Neural cell (in vitro differentiated cells): ENCODE data around the gene KCNAB1. TPM values are rescaled to one million over a fixed set of nuclear protein-coding genes. Genes with fewer than 3 reads are reported as not detected.

Experiments used
- H2AFZ ChIP-seq: fragments of 200-600, 300-800 bp; sonication (generic), shearing (Covaris generic); 2 replicates; pipeline ENCODE4 v1.6.0; 2014; ENCODE audit warnings: low read depth, mild to moderate bottlenecking, antibody characterized with exemption, low read length, moderate library complexity
- H3F3A ChIP-seq: fragments of 200-600 bp; shearing (Covaris generic); 2 replicates; pipeline ENCODE4 v1.6.1; 2016; ENCODE audit warnings: mild to moderate bottlenecking, moderate library complexity, mixed read lengths, antibody characterized with exemption, low read length; ENCODE audit not compliant: insufficient read depth, poor library complexity, severe bottlenecking
- H3K27ac ChIP-seq: fragments of 200-600, 300-800 bp; sonication (generic), shearing (Covaris generic); 2 replicates; pipeline ENCODE4 v1.5.1; 2014; ENCODE audit warnings: mild to moderate bottlenecking, low read length, moderate library complexity
- H3K27me3 ChIP-seq: fragments of 300-800, 200-600 bp; sonication (generic), shearing (Covaris generic); 2 replicates; pipeline ENCODE4 v1.6.0; 2014; ENCODE audit warnings: mild to moderate bottlenecking, low read depth, low read length, moderate library complexity; ENCODE audit not compliant: insufficient read depth
- H3K36me3 ChIP-seq: fragments of 300-800, 200-600 bp; sonication (generic), shearing (Covaris generic); 2 replicates; pipeline ENCODE4 v1.5.1; 2014; ENCODE audit warnings: mild to moderate bottlenecking, antibody characterized with exemption, low read length, moderate library complexity; ENCODE audit not compliant: insufficient read depth
- H3K4me2 ChIP-seq: fragments of 300-800, 200-600 bp; sonication (generic), shearing (Covaris generic); 2 replicates; pipeline ENCODE4 v1.6.0; 2014; ENCODE audit warnings: mild to moderate bottlenecking, low read length
- H3K4me3 ChIP-seq: fragments of 300-800, 200-600 bp; sonication (generic), shearing (Covaris generic); 2 replicates; pipeline ENCODE4 v1.5.1; 2014; ENCODE audit warnings: mild to moderate bottlenecking, low read length, moderate library complexity
- H3K79me2 ChIP-seq: fragments of 200-600 bp; shearing (Covaris generic); replicated peaks from 2 replicates; pipeline ENCODE4 v1.6.0; 2014; ENCODE audit warnings: mild to moderate bottlenecking, low read length, moderate library complexity; ENCODE audit not compliant: insufficient read depth
- H3K9ac ChIP-seq: fragments of 300-800, 200-600 bp; sonication (generic), shearing (Covaris generic); 2 replicates; pipeline ENCODE4 v1.6.1; 2016; ENCODE audit warnings: mild to moderate bottlenecking, low read length, mixed read lengths
- H3K9me2 ChIP-seq: fragments of 200-600 bp; shearing (Covaris generic); 2 replicates; pipeline ENCODE4 v1.6.1; 2016; ENCODE audit warnings: mild to moderate bottlenecking, low read length, mixed read lengths; ENCODE audit not compliant: insufficient read depth
- H3K9me3 ChIP-seq: fragments of 200-600, 300-800 bp; sonication (generic), shearing (Covaris generic); 2 replicates; pipeline ENCODE4 v1.6.1; 2016; ENCODE audit warnings: mild to moderate bottlenecking, mixed run types, low read length, moderate library complexity, mixed read lengths
- H4K20me1 ChIP-seq: fragments of 200-600 bp; shearing (Covaris generic); 2 replicates; pipeline ENCODE4 v1.6.1; 2016; ENCODE audit warnings: mild to moderate bottlenecking, mixed run types; ENCODE audit not compliant: insufficient read depth
- EP300 ChIP-seq: fragments of 450-650 bp; conservative IDR thresholded peaks from 2 replicates; pipeline ENCODE4 v1.6.1; 2014; ENCODE audit warnings: antibody characterized with exemption, mild to moderate bottlenecking, moderate library complexity; ENCODE audit not compliant: poor library complexity, severe bottlenecking
- EZH2 ChIP-seq: fragments of 200-600, 300-800 bp; shearing (Covaris generic), sonication (generic); IDR thresholded peaks from 2 replicates; pipeline ENCODE4 v1.6.1; 2014; ENCODE audit warnings: antibody characterized with exemption, low read length, borderline replicate concordance, mild to moderate bottlenecking; ENCODE audit not compliant: insufficient read depth, poor library complexity, severe bottlenecking
- MXI1 ChIP-seq: fragments of 450-650 bp; conservative IDR thresholded peaks from 2 replicates; pipeline ENCODE4 v1.6.1; 2014; ENCODE audit warnings: antibody characterized with exemption, mild to moderate bottlenecking; ENCODE audit not compliant: poor library complexity, severe bottlenecking
- POLR2AphosphoS5 ChIP-seq: IDR thresholded peaks from 2 replicates; pipeline ENCODE4 v1.6.1; 2012
- RAD21 ChIP-seq: fragments of 450-650 bp; conservative IDR thresholded peaks from 2 replicates; pipeline ENCODE4 v1.6.1; 2014; ENCODE audit warnings: antibody characterized with exemption, mild to moderate bottlenecking, moderate library complexity
- SMC3 ChIP-seq: fragments of 450-650 bp; conservative IDR thresholded peaks from 2 replicates; pipeline ENCODE4 v1.6.1; 2014; ENCODE audit warnings: antibody characterized with exemption, mild to moderate bottlenecking, moderate library complexity; ENCODE audit not compliant: poor library complexity
- TAF1 ChIP-seq: IDR thresholded peaks from 2 replicates; pipeline ENCODE4 v1.6.1; 2012; ENCODE audit warnings: low read depth
- polyA plus RNA-seq: library from polyadenylated mRNA; depleted of rRNA; stranded (reverse); fragments of >200 nt; gene quantifications from 2 replicates; pipeline ENCODE4 v1.2.3, GENCODE V29; 2014
- TF ChIP-seq, protein P1 (sequence below): fragments of 450-650 bp; IDR thresholded peaks from 2 replicates; pipeline ENCODE4 v1.5.1; 2014; ENCODE audit warnings: antibody characterized with exemption, mild to moderate bottlenecking, moderate library complexity; ENCODE audit not compliant: poor library complexity, severe bottlenecking
- TF ChIP-seq, protein P2 (sequence below): IDR thresholded peaks from 2 replicates; pipeline ENCODE4 v1.6.1; 2012; ENCODE audit warnings: borderline replicate concordance

The KCNAB1 gene
- polyA plus RNA-seq, 1 donor from 2014 or later: 14.9 TPM

DNA sequence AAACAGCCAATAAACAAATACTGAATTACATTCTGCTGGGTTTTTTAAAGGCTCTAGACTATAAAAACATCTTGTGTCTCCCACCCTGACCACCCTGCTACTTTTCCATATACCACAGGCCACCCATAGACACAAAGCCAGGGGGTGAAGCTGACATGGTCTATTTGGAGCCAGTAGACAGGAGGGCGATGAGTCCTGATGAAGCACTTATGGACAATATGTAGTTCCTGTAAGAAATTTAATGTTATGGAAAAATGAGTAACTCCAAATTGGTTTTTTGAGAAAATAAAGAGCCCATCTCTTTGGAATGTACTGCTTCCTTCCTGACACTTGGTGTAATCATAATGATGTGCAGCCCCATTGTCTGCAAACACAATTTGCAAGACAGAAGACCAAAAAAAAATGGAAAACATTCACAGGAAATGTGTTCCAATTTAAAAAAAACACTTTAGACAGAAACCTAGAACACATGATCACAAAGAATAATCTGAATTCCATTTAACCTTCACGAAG is 422.7 kb downstream of the KCNAB1 start:
- Histone ChIP-seq H3K79me2 (no peaks in the 10 kb centered on the region), H4K20me1 (no peaks in the 10 kb centered on the region), H3K9me2 (no peaks in the 10 kb centered on the region), H3K4me3 (no peak overlapping the region), H3K36me3 (peaks cover 3% of the 10 kb centered on the region), H3K9me3 (no peaks in the 10 kb centered on the region), H3F3A (no peaks in the 10 kb centered on the region), H3K27ac (no peak overlapping the region), H3K4me2 (no peak overlapping the region), H2AFZ (no peak overlapping the region), H3K27me3 (no peaks in the 10 kb centered on the region), H3K9ac (no peak overlapping the region)
- TF ChIP-seq RAD21 (no peak), EP300 (no peak), EZH2 (no peak), POLR2AphosphoS5 (no peak), TAF1 (no peak), SMC3 (no peak), MXI1 (no peak)
- TF ChIP-seq, protein P1, sequence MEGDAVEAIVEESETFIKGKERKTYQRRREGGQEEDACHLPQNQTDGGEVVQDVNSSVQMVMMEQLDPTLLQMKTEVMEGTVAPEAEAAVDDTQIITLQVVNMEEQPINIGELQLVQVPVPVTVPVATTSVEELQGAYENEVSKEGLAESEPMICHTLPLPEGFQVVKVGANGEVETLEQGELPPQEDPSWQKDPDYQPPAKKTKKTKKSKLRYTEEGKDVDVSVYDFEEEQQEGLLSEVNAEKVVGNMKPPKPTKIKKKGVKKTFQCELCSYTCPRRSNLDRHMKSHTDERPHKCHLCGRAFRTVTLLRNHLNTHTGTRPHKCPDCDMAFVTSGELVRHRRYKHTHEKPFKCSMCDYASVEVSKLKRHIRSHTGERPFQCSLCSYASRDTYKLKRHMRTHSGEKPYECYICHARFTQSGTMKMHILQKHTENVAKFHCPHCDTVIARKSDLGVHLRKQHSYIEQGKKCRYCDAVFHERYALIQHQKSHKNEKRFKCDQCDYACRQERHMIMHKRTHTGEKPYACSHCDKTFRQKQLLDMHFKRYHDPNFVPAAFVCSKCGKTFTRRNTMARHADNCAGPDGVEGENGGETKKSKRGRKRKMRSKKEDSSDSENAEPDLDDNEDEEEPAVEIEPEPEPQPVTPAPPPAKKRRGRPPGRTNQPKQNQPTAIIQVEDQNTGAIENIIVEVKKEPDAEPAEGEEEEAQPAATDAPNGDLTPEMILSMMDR: no peak
- TF ChIP-seq, protein P2, sequence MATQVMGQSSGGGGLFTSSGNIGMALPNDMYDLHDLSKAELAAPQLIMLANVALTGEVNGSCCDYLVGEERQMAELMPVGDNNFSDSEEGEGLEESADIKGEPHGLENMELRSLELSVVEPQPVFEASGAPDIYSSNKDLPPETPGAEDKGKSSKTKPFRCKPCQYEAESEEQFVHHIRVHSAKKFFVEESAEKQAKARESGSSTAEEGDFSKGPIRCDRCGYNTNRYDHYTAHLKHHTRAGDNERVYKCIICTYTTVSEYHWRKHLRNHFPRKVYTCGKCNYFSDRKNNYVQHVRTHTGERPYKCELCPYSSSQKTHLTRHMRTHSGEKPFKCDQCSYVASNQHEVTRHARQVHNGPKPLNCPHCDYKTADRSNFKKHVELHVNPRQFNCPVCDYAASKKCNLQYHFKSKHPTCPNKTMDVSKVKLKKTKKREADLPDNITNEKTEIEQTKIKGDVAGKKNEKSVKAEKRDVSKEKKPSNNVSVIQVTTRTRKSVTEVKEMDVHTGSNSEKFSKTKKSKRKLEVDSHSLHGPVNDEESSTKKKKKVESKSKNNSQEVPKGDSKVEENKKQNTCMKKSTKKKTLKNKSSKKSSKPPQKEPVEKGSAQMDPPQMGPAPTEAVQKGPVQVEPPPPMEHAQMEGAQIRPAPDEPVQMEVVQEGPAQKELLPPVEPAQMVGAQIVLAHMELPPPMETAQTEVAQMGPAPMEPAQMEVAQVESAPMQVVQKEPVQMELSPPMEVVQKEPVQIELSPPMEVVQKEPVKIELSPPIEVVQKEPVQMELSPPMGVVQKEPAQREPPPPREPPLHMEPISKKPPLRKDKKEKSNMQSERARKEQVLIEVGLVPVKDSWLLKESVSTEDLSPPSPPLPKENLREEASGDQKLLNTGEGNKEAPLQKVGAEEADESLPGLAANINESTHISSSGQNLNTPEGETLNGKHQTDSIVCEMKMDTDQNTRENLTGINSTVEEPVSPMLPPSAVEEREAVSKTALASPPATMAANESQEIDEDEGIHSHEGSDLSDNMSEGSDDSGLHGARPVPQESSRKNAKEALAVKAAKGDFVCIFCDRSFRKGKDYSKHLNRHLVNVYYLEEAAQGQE: no peak

DNA sequence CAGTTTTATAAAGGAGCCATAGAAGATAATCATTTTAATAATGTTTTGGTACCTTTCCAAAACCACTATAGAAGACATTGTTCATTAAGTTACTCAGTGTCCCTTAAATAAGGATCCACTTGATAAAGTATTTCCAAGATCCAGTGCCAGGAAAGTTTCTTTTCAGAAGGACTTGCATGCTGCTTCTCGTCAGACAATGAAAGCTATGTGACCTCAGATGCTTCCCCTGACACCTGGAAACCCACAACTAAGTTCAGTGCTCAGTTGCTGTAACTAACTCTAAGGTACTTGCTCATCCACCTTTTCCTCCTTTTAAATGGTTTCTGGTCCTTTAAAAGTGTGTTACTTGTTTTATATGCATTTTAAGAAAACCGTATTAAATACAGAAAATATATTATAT is 427.3 kb downstream of the KCNAB1 start:
- Histone ChIP-seq H3K9me2 (no peaks in the 10 kb centered on the region), H3K9ac (no peak overlapping the region), H2AFZ (no peak overlapping the region), H3K9me3 (no peaks in the 10 kb centered on the region), H3K27ac (no peak overlapping the region), H3F3A (no peaks in the 10 kb centered on the region), H3K36me3 (peaks cover 3% of the 10 kb centered on the region), H3K27me3 (no peaks in the 10 kb centered on the region), H4K20me1 (no peaks in the 10 kb centered on the region), H3K4me2 (no peak overlapping the region), H3K79me2 (peaks cover 4% of the 10 kb centered on the region), H3K4me3 (no peak overlapping the region)
- TF ChIP-seq MXI1: no peak
- TF ChIP-seq, protein P1: no peak
